Adrenal gland (tissue), 5 donors: Measurements from ENCODE around the gene GTPBP4.

ENCODE experiments used
- POLR2A ChIP-seq, 2 donors: fragments of 450-650 bp; IDR thresholded peaks; one replicate each; pipeline ENCODE4 v1.6.1; 2017; ENCODE audit warnings: antibody characterized with exemption in 2 of 2, mild to moderate bottlenecking in 2 of 2, moderate library complexity in 1 of 2
- TF ChIP-seq, protein P1 (sequence below), 6 experiments: fragments of 450-650 bp in 4 of 6; fragments of 200-600 bp in 2 of 6; sonication (generic) in 1 of 6; IDR thresholded peaks; 1 replicate in 5 of 6; 2 replicates in 1 of 6; pipeline versions ENCODE4 v1.5.1 to v1.8.0; 2016 to 2021; ENCODE audit warnings: antibody characterized with exemption in 6 of 6, mild to moderate bottlenecking in 2 of 6, moderate library complexity in 1 of 6
- donor health status: DM: no; HTN: no; CAD: no.

DNA sequence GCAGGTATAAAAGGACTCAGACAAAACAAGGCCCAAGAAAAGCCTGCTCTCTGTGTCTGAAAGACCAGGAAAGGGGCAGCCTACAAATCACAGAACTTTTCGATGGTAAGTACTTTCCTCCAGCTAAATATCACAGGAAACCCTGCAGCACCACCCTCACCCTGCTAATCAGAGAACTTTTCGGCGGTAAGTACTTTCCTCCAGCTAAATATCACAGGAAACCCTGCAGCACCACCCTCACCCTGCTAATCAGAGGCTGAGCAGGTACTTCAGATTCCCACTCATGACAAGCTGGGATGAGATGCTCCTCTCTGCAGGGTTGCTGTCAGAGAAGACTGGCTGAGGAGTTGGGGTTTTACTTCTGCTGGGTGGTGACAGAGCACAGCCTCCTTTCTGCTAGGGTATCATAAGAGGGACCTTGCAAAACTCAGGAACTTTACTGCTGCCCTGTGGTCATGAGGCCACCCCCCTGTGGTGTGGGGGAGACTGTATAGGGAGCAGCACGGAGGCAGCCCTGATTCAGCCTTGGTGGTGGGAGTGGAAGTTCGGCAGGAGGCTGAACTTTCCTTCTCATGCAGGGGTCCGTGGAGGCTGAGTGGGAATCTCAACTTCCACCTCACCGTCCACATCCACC lies 75.1 kb downstream of the GTPBP4 start:
- TF ChIP-seq, protein P1, sequence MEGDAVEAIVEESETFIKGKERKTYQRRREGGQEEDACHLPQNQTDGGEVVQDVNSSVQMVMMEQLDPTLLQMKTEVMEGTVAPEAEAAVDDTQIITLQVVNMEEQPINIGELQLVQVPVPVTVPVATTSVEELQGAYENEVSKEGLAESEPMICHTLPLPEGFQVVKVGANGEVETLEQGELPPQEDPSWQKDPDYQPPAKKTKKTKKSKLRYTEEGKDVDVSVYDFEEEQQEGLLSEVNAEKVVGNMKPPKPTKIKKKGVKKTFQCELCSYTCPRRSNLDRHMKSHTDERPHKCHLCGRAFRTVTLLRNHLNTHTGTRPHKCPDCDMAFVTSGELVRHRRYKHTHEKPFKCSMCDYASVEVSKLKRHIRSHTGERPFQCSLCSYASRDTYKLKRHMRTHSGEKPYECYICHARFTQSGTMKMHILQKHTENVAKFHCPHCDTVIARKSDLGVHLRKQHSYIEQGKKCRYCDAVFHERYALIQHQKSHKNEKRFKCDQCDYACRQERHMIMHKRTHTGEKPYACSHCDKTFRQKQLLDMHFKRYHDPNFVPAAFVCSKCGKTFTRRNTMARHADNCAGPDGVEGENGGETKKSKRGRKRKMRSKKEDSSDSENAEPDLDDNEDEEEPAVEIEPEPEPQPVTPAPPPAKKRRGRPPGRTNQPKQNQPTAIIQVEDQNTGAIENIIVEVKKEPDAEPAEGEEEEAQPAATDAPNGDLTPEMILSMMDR (IDR thresholded peaks at IDR 0.05): no peak
- no peak for TF ChIP-seq POLR2A (IDR thresholded peaks at IDR 0.05)
